HEK293 (cell line): Measurements from ENCODE around the gene SLC25A47.

ENCODE experiments used
- IKZF3 ChIP-seq: fragments of 450-650 bp; IDR thresholded peaks from 2 replicates; pipeline ENCODE4 v1.5.0; 2018; ENCODE audit warnings: missing biosample characterization, mild to moderate bottlenecking, missing genetic modification characterization, moderate library complexity
- SP2 ChIP-seq: fragments of 450-650 bp; formaldehyde crosslinking; IDR thresholded peaks from 2 replicates; pipeline ENCODE4 v1.5.1; 2016; ENCODE audit warnings: missing biosample characterization, missing genetic modification characterization
- SP7 ChIP-seq: fragments of 450-650 bp; formaldehyde crosslinking; IDR thresholded peaks from 2 replicates; pipeline ENCODE4 v1.5.1; 2016; ENCODE audit warnings: missing biosample characterization, missing genetic modification characterization
- TCF7L2 ChIP-seq: IDR thresholded peaks from 2 replicates; pipeline ENCODE4 v1.6.1; 2011; ENCODE audit warnings: low read depth, mild to moderate bottlenecking, inconsistent platforms, low read length, moderate library complexity, borderline replicate concordance
- ZBTB1 ChIP-seq: fragments of 450-650 bp; formaldehyde crosslinking; IDR thresholded peaks from 2 replicates; pipeline ENCODE4 v1.5.1; 2016; ENCODE audit warnings: missing biosample characterization, missing genetic modification characterization
- ZFP69B ChIP-seq: fragments of 450-650 bp; formaldehyde crosslinking; IDR thresholded peaks from 2 replicates; pipeline ENCODE4 v1.5.1; 2016; ENCODE audit warnings: missing biosample characterization, missing genetic modification characterization
- ZNF10 ChIP-seq: fragments of 450-650 bp; formaldehyde crosslinking; IDR thresholded peaks from 2 replicates; pipeline ENCODE4 v1.5.1; 2017; ENCODE audit warnings: missing biosample characterization, missing genetic modification characterization
- ZNF112 ChIP-seq: fragments of 450-650 bp; formaldehyde crosslinking; IDR thresholded peaks from 2 replicates; pipeline ENCODE4 v1.5.0; 2017; ENCODE audit warnings: missing biosample characterization, missing genetic modification characterization
- ZNF146 ChIP-seq: fragments of 450-650 bp; formaldehyde crosslinking; IDR thresholded peaks from 2 replicates; pipeline ENCODE4 v1.5.1; 2016; ENCODE audit warnings: missing biosample characterization, missing genetic modification characterization
- ZNF248 ChIP-seq: fragments of 450-650 bp; formaldehyde crosslinking; IDR thresholded peaks from 2 replicates; pipeline ENCODE4 v1.5.1; 2017; ENCODE audit warnings: missing biosample characterization, missing genetic modification characterization
- ZNF274 ChIP-seq, 2 experiments: fragments of 200-500 bp in 1 of 2; fragments of 450-650 bp in 1 of 2; sonication (Bioruptor generic) in 1 of 2; formaldehyde crosslinking in 1 of 2; IDR thresholded peaks; 2 replicates each; pipeline versions ENCODE4 v1.5.1 to v1.6.1; 2014 to 2016; ENCODE audit warnings: borderline replicate concordance in 1 of 2, inconsistent platforms in 1 of 2, low read length in 1 of 2, missing biosample characterization in 1 of 2, missing genetic modification characterization in 1 of 2
- ZNF391 ChIP-seq: fragments of 450-650 bp; formaldehyde crosslinking; IDR thresholded peaks from 2 replicates; pipeline ENCODE4 v1.5.1; 2016; ENCODE audit warnings: low read depth, missing biosample characterization, missing genetic modification characterization, borderline replicate concordance
- ZNF394 ChIP-seq: fragments of 450-650 bp; formaldehyde crosslinking; IDR thresholded peaks from 2 replicates; pipeline ENCODE4 v1.5.1; 2016; ENCODE audit warnings: missing biosample characterization, missing genetic modification characterization, mild to moderate bottlenecking, moderate library complexity, borderline replicate concordance
- ZNF571 ChIP-seq: fragments of 450-650 bp; formaldehyde crosslinking; IDR thresholded peaks from 2 replicates; pipeline ENCODE4 v1.5.0; 2017; ENCODE audit warnings: missing biosample characterization, missing genetic modification characterization
- ZNF660 ChIP-seq: fragments of 450-650 bp; IDR thresholded peaks from 2 replicates; pipeline ENCODE4 v1.5.1; 2018; ENCODE audit warnings: missing biosample characterization, mild to moderate bottlenecking, missing genetic modification characterization
- ZNF792 ChIP-seq: fragments of 450-650 bp; formaldehyde crosslinking; IDR thresholded peaks from 2 replicates; pipeline ENCODE4 v1.5.1; 2016; ENCODE audit warnings: missing biosample characterization, missing genetic modification characterization
- TF ChIP-seq, protein P1 (sequence below): fragments of 450-650 bp; formaldehyde crosslinking; IDR thresholded peaks from 2 replicates; pipeline ENCODE4 v1.5.1; 2016; ENCODE audit warnings: missing biosample characterization, missing genetic modification characterization
- TF ChIP-seq, protein P2 (sequence below): fragments of 450-650 bp; formaldehyde crosslinking; IDR thresholded peaks from 2 replicates; pipeline ENCODE4 v1.5.1; 2016; ENCODE audit warnings: missing biosample characterization, missing genetic modification characterization
- TF ChIP-seq, protein P3 (sequence below): fragments of 450-650 bp; formaldehyde crosslinking; IDR thresholded peaks from 2 replicates; pipeline ENCODE4 v1.5.1; 2016; ENCODE audit warnings: missing biosample characterization, missing genetic modification characterization
- TF ChIP-seq, protein P4 (sequence below): fragments of 450-650 bp; formaldehyde crosslinking; IDR thresholded peaks from 2 replicates; pipeline ENCODE4 v1.5.1; 2016; ENCODE audit warnings: missing biosample characterization, missing genetic modification characterization
- TF ChIP-seq, protein P5 (sequence below): fragments of 450-650 bp; formaldehyde crosslinking; IDR thresholded peaks from 2 replicates; pipeline ENCODE4 v1.5.1; 2017; ENCODE audit warnings: missing biosample characterization, missing genetic modification characterization
- TF ChIP-seq, protein P6 (sequence below): fragments of 450-650 bp; formaldehyde crosslinking; optimal IDR thresholded peaks from 2 replicates; pipeline ENCODE3; 2016; ENCODE audit warnings: missing biosample characterization, mild to moderate bottlenecking, missing genetic modification characterization

Gene SLC25A47

DNA sequence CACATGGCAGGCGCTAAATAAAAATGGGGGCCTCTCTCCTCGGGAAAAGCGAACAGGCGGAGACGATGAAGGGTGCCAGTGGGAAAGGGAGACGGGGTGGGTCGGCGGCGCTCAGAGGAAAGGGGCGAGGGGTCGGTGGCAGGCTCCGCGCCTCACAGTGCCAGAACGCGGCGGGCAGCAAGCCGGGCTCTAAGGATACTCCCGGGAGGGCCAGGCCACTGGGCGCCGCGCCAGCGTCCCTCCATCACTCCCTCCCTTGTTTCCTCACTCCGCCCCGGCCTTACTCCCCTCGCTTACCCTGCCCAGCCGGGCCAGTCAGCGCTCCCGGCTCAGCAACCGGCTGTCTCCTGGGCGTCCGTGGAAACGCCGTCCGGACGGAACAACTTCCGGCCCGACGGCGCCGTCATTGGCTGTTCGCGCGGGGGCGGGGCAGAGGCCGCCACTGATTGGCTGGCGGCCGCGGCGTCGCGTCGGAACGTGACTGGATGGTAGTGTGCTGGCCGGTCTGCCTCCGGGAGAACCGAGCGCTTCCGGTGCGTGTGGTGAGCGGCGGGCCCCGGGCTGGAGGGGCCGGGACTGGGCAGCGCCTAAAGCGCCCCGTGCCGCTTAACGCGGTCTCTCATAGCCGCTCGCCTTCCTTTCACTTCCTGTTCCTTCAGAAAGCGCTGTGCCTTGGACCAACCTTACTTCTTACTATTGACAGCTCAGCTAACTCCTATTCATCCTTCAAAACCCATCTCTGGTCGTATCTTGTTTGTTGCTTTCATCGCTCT, 53.0 kb downstream of the SLC25A47 start, which contains the start of gene WDR25 (continued):
- peak; percentile 79 for TF ChIP-seq SP7 (tag by site-specific recombination)
- TF ChIP-seq ZFP69B (tag by site-specific recombination) = peak; percentile 81
- 0 out of 2 replicates have a peak, but pooled peaks have one; percentile 6 for TF ChIP-seq ZNF792 (tag by site-specific recombination)
- TF ChIP-seq ZNF571 = no peak
- TF ChIP-seq, protein P1, sequence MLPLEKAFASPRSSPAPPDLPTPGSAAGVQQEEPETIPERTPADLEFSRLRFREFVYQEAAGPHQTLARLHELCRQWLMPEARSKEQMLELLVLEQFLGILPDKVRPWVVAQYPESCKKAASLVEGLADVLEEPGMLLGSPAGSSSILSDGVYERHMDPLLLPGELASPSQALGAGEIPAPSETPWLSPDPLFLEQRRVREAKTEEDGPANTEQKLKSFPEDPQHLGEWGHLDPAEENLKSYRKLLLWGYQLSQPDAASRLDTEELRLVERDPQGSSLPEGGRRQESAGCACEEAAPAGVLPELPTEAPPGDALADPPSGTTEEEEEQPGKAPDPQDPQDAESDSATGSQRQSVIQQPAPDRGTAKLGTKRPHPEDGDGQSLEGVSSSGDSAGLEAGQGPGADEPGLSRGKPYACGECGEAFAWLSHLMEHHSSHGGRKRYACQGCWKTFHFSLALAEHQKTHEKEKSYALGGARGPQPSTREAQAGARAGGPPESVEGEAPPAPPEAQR (tag by site-specific recombination) = no peak
- peak; percentile 64; the same call in 1 of the 2 replicates for TF ChIP-seq ZNF394
- peak; percentile 52; the same call in 1 of the 2 replicates for TF ChIP-seq ZNF10 (tag by site-specific recombination)
- TF ChIP-seq, protein P2, sequence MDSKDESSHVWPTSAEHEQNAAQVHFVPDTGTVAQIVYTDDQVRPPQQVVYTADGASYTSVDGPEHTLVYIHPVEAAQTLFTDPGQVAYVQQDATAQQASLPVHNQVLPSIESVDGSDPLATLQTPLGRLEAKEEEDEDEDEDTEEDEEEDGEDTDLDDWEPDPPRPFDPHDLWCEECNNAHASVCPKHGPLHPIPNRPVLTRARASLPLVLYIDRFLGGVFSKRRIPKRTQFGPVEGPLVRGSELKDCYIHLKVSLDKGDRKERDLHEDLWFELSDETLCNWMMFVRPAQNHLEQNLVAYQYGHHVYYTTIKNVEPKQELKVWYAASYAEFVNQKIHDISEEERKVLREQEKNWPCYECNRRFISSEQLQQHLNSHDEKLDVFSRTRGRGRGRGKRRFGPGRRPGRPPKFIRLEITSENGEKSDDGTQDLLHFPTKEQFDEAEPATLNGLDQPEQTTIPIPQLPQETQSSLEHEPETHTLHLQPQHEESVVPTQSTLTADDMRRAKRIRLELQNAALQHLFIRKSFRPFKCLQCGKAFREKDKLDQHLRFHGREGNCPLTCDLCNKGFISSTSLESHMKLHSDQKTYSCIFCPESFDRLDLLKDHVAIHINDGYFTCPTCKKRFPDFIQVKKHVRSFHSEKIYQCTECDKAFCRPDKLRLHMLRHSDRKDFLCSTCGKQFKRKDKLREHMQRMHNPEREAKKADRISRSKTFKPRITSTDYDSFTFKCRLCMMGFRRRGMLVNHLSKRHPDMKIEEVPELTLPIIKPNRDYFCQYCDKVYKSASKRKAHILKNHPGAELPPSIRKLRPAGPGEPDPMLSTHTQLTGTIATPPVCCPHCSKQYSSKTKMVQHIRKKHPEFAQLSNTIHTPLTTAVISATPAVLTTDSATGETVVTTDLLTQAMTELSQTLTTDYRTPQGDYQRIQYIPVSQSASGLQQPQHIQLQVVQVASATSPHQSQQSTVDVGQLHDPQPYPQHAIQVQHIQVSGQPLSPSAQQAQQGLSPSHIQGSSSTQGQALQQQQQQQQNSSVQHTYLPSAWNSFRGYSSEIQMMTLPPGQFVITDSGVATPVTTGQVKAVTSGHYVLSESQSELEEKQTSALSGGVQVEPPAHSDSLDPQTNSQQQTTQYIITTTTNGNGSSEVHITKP (tag by site-specific recombination) = peak; percentile 85
- TF ChIP-seq, protein P3, sequence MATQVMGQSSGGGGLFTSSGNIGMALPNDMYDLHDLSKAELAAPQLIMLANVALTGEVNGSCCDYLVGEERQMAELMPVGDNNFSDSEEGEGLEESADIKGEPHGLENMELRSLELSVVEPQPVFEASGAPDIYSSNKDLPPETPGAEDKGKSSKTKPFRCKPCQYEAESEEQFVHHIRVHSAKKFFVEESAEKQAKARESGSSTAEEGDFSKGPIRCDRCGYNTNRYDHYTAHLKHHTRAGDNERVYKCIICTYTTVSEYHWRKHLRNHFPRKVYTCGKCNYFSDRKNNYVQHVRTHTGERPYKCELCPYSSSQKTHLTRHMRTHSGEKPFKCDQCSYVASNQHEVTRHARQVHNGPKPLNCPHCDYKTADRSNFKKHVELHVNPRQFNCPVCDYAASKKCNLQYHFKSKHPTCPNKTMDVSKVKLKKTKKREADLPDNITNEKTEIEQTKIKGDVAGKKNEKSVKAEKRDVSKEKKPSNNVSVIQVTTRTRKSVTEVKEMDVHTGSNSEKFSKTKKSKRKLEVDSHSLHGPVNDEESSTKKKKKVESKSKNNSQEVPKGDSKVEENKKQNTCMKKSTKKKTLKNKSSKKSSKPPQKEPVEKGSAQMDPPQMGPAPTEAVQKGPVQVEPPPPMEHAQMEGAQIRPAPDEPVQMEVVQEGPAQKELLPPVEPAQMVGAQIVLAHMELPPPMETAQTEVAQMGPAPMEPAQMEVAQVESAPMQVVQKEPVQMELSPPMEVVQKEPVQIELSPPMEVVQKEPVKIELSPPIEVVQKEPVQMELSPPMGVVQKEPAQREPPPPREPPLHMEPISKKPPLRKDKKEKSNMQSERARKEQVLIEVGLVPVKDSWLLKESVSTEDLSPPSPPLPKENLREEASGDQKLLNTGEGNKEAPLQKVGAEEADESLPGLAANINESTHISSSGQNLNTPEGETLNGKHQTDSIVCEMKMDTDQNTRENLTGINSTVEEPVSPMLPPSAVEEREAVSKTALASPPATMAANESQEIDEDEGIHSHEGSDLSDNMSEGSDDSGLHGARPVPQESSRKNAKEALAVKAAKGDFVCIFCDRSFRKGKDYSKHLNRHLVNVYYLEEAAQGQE = peak; percentile 24; the same call in 1 of the 2 replicates
- peak; percentile 60; the same call in 1 of the 2 replicates for TF ChIP-seq ZNF391 (tag by site-specific recombination)
- TF ChIP-seq, protein P4, sequence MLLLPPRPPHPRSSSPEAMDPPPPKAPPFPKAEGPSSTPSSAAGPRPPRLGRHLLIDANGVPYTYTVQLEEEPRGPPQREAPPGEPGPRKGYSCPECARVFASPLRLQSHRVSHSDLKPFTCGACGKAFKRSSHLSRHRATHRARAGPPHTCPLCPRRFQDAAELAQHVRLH (tag by site-specific recombination) = peak; percentile 93
- no peak for TF ChIP-seq ZNF248 (tag by site-specific recombination)
- no peak for TF ChIP-seq ZNF274 (IDR thresholded peaks at IDR 0.05; ENCODE audit: low read length)
- TF ChIP-seq ZNF274 (tag by site-specific recombination; IDR thresholded peaks at IDR 0.05; ENCODE audit: borderline replicate concordance) = no peak
- TF ChIP-seq ZNF660 (tag by site-specific recombination) = peak; percentile 71
- TF ChIP-seq IKZF3 (tag by site-specific recombination) = peak; percentile 9; the same call in 1 of the 2 replicates
- TF ChIP-seq, protein P5, sequence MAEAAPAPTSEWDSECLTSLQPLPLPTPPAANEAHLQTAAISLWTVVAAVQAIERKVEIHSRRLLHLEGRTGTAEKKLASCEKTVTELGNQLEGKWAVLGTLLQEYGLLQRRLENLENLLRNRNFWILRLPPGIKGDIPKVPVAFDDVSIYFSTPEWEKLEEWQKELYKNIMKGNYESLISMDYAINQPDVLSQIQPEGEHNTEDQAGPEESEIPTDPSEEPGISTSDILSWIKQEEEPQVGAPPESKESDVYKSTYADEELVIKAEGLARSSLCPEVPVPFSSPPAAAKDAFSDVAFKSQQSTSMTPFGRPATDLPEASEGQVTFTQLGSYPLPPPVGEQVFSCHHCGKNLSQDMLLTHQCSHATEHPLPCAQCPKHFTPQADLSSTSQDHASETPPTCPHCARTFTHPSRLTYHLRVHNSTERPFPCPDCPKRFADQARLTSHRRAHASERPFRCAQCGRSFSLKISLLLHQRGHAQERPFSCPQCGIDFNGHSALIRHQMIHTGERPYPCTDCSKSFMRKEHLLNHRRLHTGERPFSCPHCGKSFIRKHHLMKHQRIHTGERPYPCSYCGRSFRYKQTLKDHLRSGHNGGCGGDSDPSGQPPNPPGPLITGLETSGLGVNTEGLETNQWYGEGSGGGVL (tag by site-specific recombination) = peak; percentile 87
- peak; percentile 100 for TF ChIP-seq SP2 (tag by site-specific recombination)
- peak; percentile 33; the same call in 1 of the 2 replicates for TF ChIP-seq ZNF146 (tag by site-specific recombination)
- no peak for TF ChIP-seq ZNF112
- TF ChIP-seq ZBTB1 = peak; percentile 94; the same call in 1 of the 2 replicates
- no peak for TF ChIP-seq TCF7L2
- TF ChIP-seq, protein P6, sequence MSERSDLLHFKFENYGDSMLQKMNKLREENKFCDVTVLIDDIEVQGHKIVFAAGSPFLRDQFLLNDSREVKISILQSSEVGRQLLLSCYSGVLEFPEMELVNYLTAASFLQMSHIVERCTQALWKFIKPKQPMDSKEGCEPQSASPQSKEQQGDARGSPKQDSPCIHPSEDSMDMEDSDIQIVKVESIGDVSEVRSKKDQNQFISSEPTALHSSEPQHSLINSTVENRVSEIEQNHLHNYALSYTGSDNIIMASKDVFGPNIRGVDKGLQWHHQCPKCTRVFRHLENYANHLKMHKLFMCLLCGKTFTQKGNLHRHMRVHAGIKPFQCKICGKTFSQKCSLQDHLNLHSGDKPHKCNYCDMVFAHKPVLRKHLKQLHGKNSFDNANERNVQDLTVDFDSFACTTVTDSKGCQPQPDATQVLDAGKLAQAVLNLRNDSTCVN = peak; percentile 64
